ENCODE data around the gene PALLD. TPM values are rescaled to one million over a fixed set of nuclear protein-coding genes. Genes with fewer than 3 reads are reported as not detected.
A peak's percentile ranks its signal among the peaks of the same experiment; 100 is the strongest.

Gene PALLD
- total and polyA plus RNA-seq, 12 donors, result 30.3 to 203 (median 90.5) TPM

DNA sequence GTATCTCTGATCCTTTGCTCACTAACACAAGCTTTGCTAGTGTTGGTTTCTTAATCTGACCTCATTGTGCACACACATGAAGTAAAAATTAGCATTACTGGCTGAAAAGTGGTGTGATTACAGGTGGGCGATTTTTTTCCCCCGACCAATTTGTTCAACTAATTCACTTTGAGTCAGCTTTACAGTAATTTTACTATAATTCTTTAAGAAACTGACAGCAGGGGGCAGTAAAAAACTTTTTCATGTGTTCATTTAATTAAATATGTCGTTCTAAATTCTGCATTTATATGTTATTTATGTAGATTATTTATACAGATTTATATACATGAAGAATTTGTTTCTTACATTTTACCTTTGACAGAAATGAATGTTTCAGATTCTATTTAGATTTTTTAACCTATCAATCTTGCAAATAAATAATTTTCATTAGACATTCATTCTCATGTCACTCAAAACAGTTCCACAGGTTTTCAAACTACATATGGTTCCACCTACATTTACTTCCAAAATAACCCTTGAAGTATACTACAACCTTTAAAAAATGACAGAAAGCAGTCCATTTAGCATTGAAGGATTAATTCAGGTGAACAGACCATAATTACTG lies 17.5 kb downstream of the PALLD start:
- no peak for TF ChIP-seq POLR2A (IDR thresholded peaks at IDR 0.05)
- TF ChIP-seq, protein P1, sequence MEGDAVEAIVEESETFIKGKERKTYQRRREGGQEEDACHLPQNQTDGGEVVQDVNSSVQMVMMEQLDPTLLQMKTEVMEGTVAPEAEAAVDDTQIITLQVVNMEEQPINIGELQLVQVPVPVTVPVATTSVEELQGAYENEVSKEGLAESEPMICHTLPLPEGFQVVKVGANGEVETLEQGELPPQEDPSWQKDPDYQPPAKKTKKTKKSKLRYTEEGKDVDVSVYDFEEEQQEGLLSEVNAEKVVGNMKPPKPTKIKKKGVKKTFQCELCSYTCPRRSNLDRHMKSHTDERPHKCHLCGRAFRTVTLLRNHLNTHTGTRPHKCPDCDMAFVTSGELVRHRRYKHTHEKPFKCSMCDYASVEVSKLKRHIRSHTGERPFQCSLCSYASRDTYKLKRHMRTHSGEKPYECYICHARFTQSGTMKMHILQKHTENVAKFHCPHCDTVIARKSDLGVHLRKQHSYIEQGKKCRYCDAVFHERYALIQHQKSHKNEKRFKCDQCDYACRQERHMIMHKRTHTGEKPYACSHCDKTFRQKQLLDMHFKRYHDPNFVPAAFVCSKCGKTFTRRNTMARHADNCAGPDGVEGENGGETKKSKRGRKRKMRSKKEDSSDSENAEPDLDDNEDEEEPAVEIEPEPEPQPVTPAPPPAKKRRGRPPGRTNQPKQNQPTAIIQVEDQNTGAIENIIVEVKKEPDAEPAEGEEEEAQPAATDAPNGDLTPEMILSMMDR (IDR thresholded peaks at IDR 0.05), result peak in 4 of 6 experiments; percentile 19 to 55 (median 42)
- 5 to 24% (median 14%) methylated on average over 3 of the region's 3 CpGs for WGBS, 4 donors
- no peak for DNase-seq
- no peaks in the 10 kb centered on the region for H3K36me3 ChIP-seq (replicated peaks in 1 of 2)
- H3K9me3 ChIP-seq (replicated peaks in 1 of 3), result no peaks in the 10 kb centered on the region
- H3K4me1 ChIP-seq (replicated peaks in 1 of 2), result no peaks in the 10 kb centered on the region
- no peaks in the 10 kb centered on the region for H3K27me3 ChIP-seq
- intact Hi-C loops (cut with DNase I), result no loop called here
- no peak overlapping the region for H3K4me3 ChIP-seq
- H3K27ac ChIP-seq, result no peak overlapping the region

DNA sequence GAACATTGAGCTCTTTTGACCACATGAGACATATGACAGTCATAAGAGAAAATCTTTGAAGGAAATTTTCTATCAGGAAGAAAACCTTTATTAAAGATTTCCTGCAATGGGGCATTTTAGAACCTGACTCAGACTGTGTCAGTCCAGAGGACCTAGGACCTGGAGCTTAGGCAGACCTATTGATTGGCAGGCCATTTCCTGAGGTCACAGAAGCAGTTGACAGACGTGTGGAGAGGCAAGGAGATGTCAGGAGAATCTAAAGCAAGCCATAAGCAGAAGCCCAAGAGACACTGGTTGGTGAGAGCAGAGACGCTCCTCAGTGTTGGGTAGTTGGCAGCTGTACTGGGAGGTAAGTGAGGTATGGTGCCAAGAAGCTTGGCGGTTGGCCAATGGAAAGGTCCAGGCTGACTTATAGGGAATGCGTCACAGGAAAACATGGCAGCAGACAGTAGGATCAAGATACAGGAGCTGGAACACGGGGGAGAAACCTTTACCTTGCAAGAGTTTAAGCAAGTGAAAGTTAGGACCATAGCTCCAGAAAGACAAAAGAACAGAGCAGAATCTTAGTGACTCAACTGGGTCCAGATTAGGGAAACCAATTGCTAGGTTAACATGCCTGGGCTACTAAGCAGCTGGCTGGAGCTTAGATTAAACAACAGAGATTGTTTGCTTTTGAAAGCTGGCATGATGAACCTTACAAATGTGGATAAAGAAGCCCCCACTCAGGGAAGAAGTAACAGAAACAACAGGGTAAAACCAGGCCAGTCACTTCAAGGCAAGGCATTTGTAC lies 18.6 kb downstream of the PALLD start:
- WGBS, 4 donors, result 73 to 83% (median 80%) methylated on average over 5 of the region's 5 CpGs

DNA sequence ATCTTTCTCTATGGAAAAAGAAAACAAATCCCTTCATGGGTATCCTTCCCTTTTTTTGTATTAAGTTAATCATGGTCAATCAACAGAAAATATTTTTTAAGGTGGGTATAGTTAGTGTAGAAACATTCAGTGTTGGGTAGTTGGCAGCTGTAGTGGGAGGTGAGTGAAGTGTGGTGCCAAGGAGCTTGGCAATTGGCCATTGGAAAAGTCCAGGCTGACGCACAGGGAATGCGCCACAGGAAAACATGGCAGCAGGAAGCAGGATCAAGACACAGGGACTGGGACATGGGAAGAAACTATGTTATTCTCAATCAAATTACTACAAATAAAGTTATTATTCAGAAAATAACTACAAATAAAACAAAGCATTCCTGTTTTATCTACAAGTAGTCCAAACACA lies 20.0 kb downstream of the PALLD start:
- H3K4me3 ChIP-seq, result no peak overlapping the region
- no peak overlapping the region for H3K27ac ChIP-seq
- H3K36me3 ChIP-seq (replicated peaks in 1 of 2), result no peaks in the 10 kb centered on the region
- H3K4me1 ChIP-seq (replicated peaks in 1 of 2), result no peaks in the 10 kb centered on the region
- DNase-seq, result no peak
- H3K27me3 ChIP-seq, result no peaks in the 10 kb centered on the region
- TF ChIP-seq POLR2A (IDR thresholded peaks at IDR 0.05), result no peak
- TF ChIP-seq, protein P1 (IDR thresholded peaks at IDR 0.05), result no peak
- no peaks in the 10 kb centered on the region for H3K9me3 ChIP-seq (replicated peaks in 1 of 3)
- 73 to 78% (median 76%) methylated on average over 2 of the region's 2 CpGs for WGBS, 4 donors
- intact Hi-C loops (cut with DNase I), result no loop called here

More for the DNA sequence above, 18.6 kb downstream of the PALLD start:
- intact Hi-C loops (cut with DNase I), result no loop called here
- DNase-seq, result no peak
- Histone ChIP-seq H3K27ac (no peak overlapping the region), H3K27me3 (no peaks in the 10 kb centered on the region), H3K9me3 (replicated peaks in 1 of 3) (no peaks in the 10 kb centered on the region), H3K36me3 (replicated peaks in 1 of 2) (no peaks in the 10 kb centered on the region), H3K4me1 (replicated peaks in 1 of 2) (no peaks in the 10 kb centered on the region), H3K4me3 (no peak overlapping the region)
- TF ChIP-seq, protein P1 (IDR thresholded peaks at IDR 0.05), result no peak
- no peak for TF ChIP-seq POLR2A (IDR thresholded peaks at IDR 0.05)

DNA sequence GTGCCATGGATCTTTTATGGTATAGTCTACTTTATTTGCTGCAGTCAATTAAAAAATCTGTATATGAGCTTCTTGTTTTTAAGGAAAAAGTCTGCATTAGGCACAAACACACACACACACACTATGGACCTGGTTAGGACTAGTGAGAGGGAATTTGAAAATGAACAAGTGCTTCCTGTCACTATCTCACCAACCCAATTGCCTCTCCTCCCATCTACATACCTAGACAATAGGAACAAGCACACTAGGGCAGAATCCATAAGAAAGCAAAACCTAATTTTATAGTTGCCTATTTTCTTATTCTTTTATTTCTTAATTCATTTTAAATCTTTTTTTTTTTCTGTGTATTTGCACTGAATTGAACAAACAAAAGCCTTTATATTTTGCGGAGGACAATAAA lies 22.7 kb downstream of the PALLD start:
- no peak for DNase-seq
- TF ChIP-seq POLR2A (IDR thresholded peaks at IDR 0.05), result no peak
- TF ChIP-seq, protein P1 (IDR thresholded peaks at IDR 0.05), result no peak
- H3K9me3 ChIP-seq (replicated peaks in 1 of 3), result no peaks in the 10 kb centered on the region
- 93 to 98% (median 97%) methylated on average over 1 of the region's 1 CpG for WGBS, 4 donors
- H3K4me1 ChIP-seq (replicated peaks in 1 of 2), result no peaks in the 10 kb centered on the region
- no peaks in the 10 kb centered on the region for H3K27me3 ChIP-seq
- H3K4me3 ChIP-seq, result no peak overlapping the region
- no peak overlapping the region for H3K27ac ChIP-seq
- intact Hi-C loops (cut with DNase I), result no loop called here
- H3K36me3 ChIP-seq (replicated peaks in 1 of 2), result no peaks in the 10 kb centered on the region
